DMS114 treated with DMSO at 0.1 percent for 48 hours (cell line): ENCODE data around the gene PFKFB3.
"Not testable (repeated sequence)": the region's sequence is repeated elsewhere in the genome, so short reads cannot be mapped to it uniquely, and the experiment has no call there.

Experiments
- DNase-seq: peaks from one replicate; lab custom pipeline; 2025; ENCODE audit not compliant: unreplicated experiment; lab: John Stamatoyannopoulos, UW

The PFKFB3 gene

GRCh38 chr10:6270951-6271350, 68.2 kb downstream of the PFKFB3 start:
- DNase-seq = no peak

- no peak for DNase-seq
Observed at GRCh38 chr10:6271663-6272062, 68.9 kb downstream of the PFKFB3 start.

- DNase-seq = no peak
Observed at GRCh38 chr10:6272126-6272525, 69.4 kb downstream of the PFKFB3 start.

- DNase-seq = no peak
Observed at GRCh38 chr10:6273351-6273750, 70.6 kb downstream of the PFKFB3 start.

- no peak for DNase-seq
Observed at GRCh38 chr10:6274040-6274439, 71.3 kb downstream of the PFKFB3 start.

GRCh38 chr10:6274484-6274883, 71.8 kb downstream of the PFKFB3 start:
- DNase-seq = no peak

GRCh38 chr10:6275022-6275997, 72.6 kb downstream of the PFKFB3 start:
- no peak for DNase-seq

GRCh38 chr10:6276356-6276755, 73.6 kb downstream of the PFKFB3 start:
- DNase-seq = no peak

- no peak for DNase-seq
Observed at GRCh38 chr10:6278519-6279120, 75.9 kb downstream of the PFKFB3 start.

- no peak for DNase-seq
Observed at GRCh38 chr10:6279540-6280267, 77.0 kb downstream of the PFKFB3 start.

GRCh38 chr10:6280291-6280690, 77.6 kb downstream of the PFKFB3 start:
- DNase-seq = no peak

- no peak for DNase-seq
Observed at GRCh38 chr10:6282454-6282958, 79.8 kb downstream of the PFKFB3 start.

GRCh38 chr10:6283655-6284054, 80.9 kb downstream of the PFKFB3 start:
- DNase-seq = no peak

GRCh38 chr10:6290621-6291020, 87.9 kb downstream of the PFKFB3 start:
- DNase-seq = not testable (repeated sequence)

GRCh38 chr10:6292741-6293151, 90.0 kb downstream of the PFKFB3 start:
- DNase-seq = no peak

GRCh38 chr10:6296425-6296824, 93.7 kb downstream of the PFKFB3 start:
- not testable (repeated sequence) for DNase-seq

- no peak for DNase-seq
Observed at GRCh38 chr10:6296828-6297251, 94.1 kb downstream of the PFKFB3 start.

- no peak for DNase-seq
Observed at GRCh38 chr10:6297522-6297921, 94.8 kb downstream of the PFKFB3 start.

GRCh38 chr10:6297951-6298381, 95.2 kb downstream of the PFKFB3 start:
- DNase-seq = no peak

GRCh38 chr10:6298428-6298827, 95.7 kb downstream of the PFKFB3 start:
- no peak for DNase-seq

- DNase-seq = no peak
Observed at GRCh38 chr10:6299234-6299633, 96.5 kb downstream of the PFKFB3 start.
